ENCODE measurements around the gene NTNG1.
"Not testable (repeated sequence)": the region's sequence is repeated elsewhere in the genome, so short reads cannot be mapped to it uniquely, and the experiment has no call there.

NTNG1 gene

GRCh38 chr1:107145637-107146036 is 4.8 kb downstream of the NTNG1 start:
- no peak for DNase-seq (ENCODE audit: low read depth in 2 of 2)

GRCh38 chr1:107147843-107148242 is 7.0 kb downstream of the NTNG1 start:
- no peak for DNase-seq (ENCODE audit: low read depth in 2 of 2)

GRCh38 chr1:107149946-107150345 is 9.1 kb downstream of the NTNG1 start:
- DNase-seq (ENCODE audit: low read depth in 2 of 2), result no peak

GRCh38 chr1:107151295-107151694 is 10.5 kb downstream of the NTNG1 start:
- DNase-seq (ENCODE audit: low read depth in 2 of 2), result no peak

- no peak for DNase-seq (ENCODE audit: low read depth in 2 of 2)
These were observed 11.6 kb downstream of the NTNG1 start for GRCh38 chr1:107152395-107152794.

- no peak for DNase-seq (ENCODE audit: low read depth in 2 of 2)
These were observed 12.2 kb downstream of the NTNG1 start for GRCh38 chr1:107153014-107153413.

- no peak for DNase-seq (ENCODE audit: low read depth in 2 of 2)
These were observed 17.7 kb downstream of the NTNG1 start for GRCh38 chr1:107158496-107158895.

- DNase-seq (ENCODE audit: low read depth in 2 of 2), result no peak
These were observed 18.2 kb downstream of the NTNG1 start for GRCh38 chr1:107158991-107159390.

- no peak for DNase-seq (ENCODE audit: low read depth in 2 of 2)
These were observed 21.9 kb downstream of the NTNG1 start for GRCh38 chr1:107162745-107163144.

GRCh38 chr1:107164901-107165300 is 24.1 kb downstream of the NTNG1 start:
- not testable (repeated sequence) for DNase-seq (ENCODE audit: low read depth in 2 of 2)

- DNase-seq (ENCODE audit: low read depth in 2 of 2), result no peak
These were observed 28.8 kb downstream of the NTNG1 start for GRCh38 chr1:107169615-107170014.

- DNase-seq (ENCODE audit: low read depth in 2 of 2), result no peak
These were observed 30.5 kb downstream of the NTNG1 start for GRCh38 chr1:107171333-107171732.

GRCh38 chr1:107172450-107173170 is 31.8 kb downstream of the NTNG1 start:
- DNase-seq (ENCODE audit: low read depth in 2 of 2), result no peak

- no peak for DNase-seq (ENCODE audit: low read depth in 2 of 2)
These were observed 34.5 kb downstream of the NTNG1 start for GRCh38 chr1:107175102-107175909.

GRCh38 chr1:107181253-107181969 is 40.6 kb downstream of the NTNG1 start:
- DNase-seq (ENCODE audit: low read depth in 2 of 2), result no peak

GRCh38 chr1:107183011-107183410 is 42.2 kb downstream of the NTNG1 start:
- DNase-seq (ENCODE audit: low read depth in 2 of 2), result no peak

GRCh38 chr1:107184888-107185287 is 44.0 kb downstream of the NTNG1 start:
- DNase-seq (ENCODE audit: low read depth in 2 of 2), result no peak

- DNase-seq (ENCODE audit: low read depth in 2 of 2), result no peak
These were observed 46.6 kb downstream of the NTNG1 start for GRCh38 chr1:107187399-107187798.

GRCh38 chr1:107188160-107188559 is 47.3 kb downstream of the NTNG1 start:
- no peak for DNase-seq (ENCODE audit: low read depth in 2 of 2)

- DNase-seq (ENCODE audit: low read depth in 2 of 2), result no peak
These were observed 53.5 kb downstream of the NTNG1 start for GRCh38 chr1:107194380-107194779.

- DNase-seq (ENCODE audit: low read depth in 2 of 2), result no peak
These were observed 54.6 kb downstream of the NTNG1 start for GRCh38 chr1:107195476-107195875.

- no peak for DNase-seq (ENCODE audit: low read depth in 2 of 2)
These were observed 56.2 kb downstream of the NTNG1 start for GRCh38 chr1:107196973-107197562.

Measured in stimulated activated CD4-positive, alpha-beta T cell treated with anti-CD3 and anti-CD28 coated beads, Interleukin-1b, Interleukin-23, amount 100 ng/mL, for 1 hour (primary cell).